ENCODE measurements around the gene ISOC1.

Gene ISOC1

DNA sequence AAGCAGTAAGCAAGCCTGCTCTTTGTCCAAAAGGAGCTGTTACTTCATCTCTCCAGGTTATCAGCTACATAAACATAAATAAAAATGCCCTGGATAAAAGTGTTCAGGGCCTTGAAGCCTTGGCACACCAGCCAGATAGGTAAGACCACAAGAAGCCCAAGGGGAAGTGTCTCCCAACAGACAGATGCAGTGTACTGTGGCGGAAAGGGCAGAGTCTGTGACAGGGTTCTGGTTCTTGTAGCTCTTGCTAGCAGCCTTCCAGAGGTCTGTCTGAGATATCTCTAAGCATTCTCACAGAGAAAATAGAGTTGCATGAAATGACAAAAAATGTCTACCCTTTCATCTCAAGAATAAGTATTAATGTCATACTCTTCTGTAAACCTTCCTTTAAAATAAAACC lies 30.1 kb downstream of the ISOC1 start:
- H3K27me3 ChIP-seq (ENCODE audit: low read depth), result no peaks in the 10 kb centered on the region
- in situ Hi-C loops (cut with MboI; ENCODE audit: low sequenced_read_pairs), result no loop called here
- H3K9me3 ChIP-seq, result no peaks in the 10 kb centered on the region
- DNase-seq (ENCODE audit: low spot score in 2 of 2), result no peak
- H3K36me3 ChIP-seq (replicated peaks), result no peaks in the 10 kb centered on the region
- no peak overlapping the region for H3K4me3 ChIP-seq
- H3K4me1 ChIP-seq, result no peaks in the 10 kb centered on the region

- H3K36me3 ChIP-seq (replicated peaks), result no peaks in the 10 kb centered on the region
- no peaks in the 10 kb centered on the region for H3K27me3 ChIP-seq (ENCODE audit: low read depth)
- H3K4me1 ChIP-seq, result no peaks in the 10 kb centered on the region
- DNase-seq (ENCODE audit: low spot score in 2 of 2), result no peak
- H3K4me3 ChIP-seq, result no peak overlapping the region
- in situ Hi-C loops (cut with MboI; ENCODE audit: low sequenced_read_pairs), result no loop called here
- no peaks in the 10 kb centered on the region for H3K9me3 ChIP-seq
Measured at GRCh38 chr5:129125819-129126218, 31.3 kb downstream of the ISOC1 start.

GRCh38 chr5:129133553-129133952 lies 39.0 kb downstream of the ISOC1 start:
- no peak for DNase-seq (ENCODE audit: low spot score in 2 of 2)
- Histone ChIP-seq H3K4me3 (no peak overlapping the region), H3K9me3 (no peaks in the 10 kb centered on the region), H3K4me1 (no peaks in the 10 kb centered on the region), H3K36me3 (replicated peaks) (no peaks in the 10 kb centered on the region), H3K27me3 (ENCODE audit: low read depth) (no peaks in the 10 kb centered on the region)
- in situ Hi-C loops (cut with MboI; ENCODE audit: low sequenced_read_pairs), result no loop called here

- Histone ChIP-seq H3K9me3 (no peaks in the 10 kb centered on the region), H3K27me3 (ENCODE audit: low read depth) (no peaks in the 10 kb centered on the region), H3K4me3 (no peak overlapping the region), H3K4me1 (no peaks in the 10 kb centered on the region), H3K36me3 (replicated peaks) (no peaks in the 10 kb centered on the region)
- peak in 1 of 2 experiments; percentile 10 for DNase-seq (ENCODE audit: low spot score in 2 of 2)
- in situ Hi-C loops (cut with MboI; ENCODE audit: low sequenced_read_pairs), result no loop called here
Measured at GRCh38 chr5:129135633-129136032, 41.1 kb downstream of the ISOC1 start.

DNA sequence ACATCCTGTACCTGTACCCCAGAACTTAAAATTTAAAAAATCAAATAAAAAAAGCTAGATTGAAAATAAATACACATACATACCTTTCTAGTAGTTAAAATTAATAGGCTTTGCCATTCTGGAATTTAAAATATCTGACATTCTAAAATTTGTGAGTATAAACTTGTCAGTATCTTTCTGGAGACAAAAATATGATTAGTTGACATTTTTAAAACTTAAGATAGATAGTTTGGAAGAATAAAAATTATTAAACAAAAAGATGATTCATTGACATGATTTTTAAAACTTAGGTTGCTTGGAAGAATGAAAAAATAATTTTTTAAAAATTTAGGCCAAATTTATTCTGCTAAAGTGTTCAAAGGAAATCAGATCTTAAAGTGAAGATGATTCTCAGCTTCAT lies 43.1 kb downstream of the ISOC1 start:
- DNase-seq (ENCODE audit: low spot score in 2 of 2), result no peak
- in situ Hi-C loops (cut with MboI; ENCODE audit: low sequenced_read_pairs), result no loop called here
- H3K9me3 ChIP-seq, result no peaks in the 10 kb centered on the region

GRCh38 chr5:129141078-129141477 lies 46.5 kb downstream of the ISOC1 start:
- no peaks in the 10 kb centered on the region for H3K36me3 ChIP-seq (replicated peaks)
- DNase-seq (ENCODE audit: low spot score in 2 of 2), result no peak
- no peaks in the 10 kb centered on the region for H3K27me3 ChIP-seq (ENCODE audit: low read depth)
- no peaks in the 10 kb centered on the region for H3K9me3 ChIP-seq
- in situ Hi-C loops (cut with MboI; ENCODE audit: low sequenced_read_pairs), result no loop called here
- no peaks in the 10 kb centered on the region for H3K4me1 ChIP-seq
- H3K4me3 ChIP-seq, result no peak overlapping the region

More for the DNA sequence above, 43.1 kb downstream of the ISOC1 start:
- Histone ChIP-seq H3K4me1 (no peaks in the 10 kb centered on the region), H3K4me3 (no peak overlapping the region), H3K27me3 (ENCODE audit: low read depth) (no peaks in the 10 kb centered on the region), H3K36me3 (replicated peaks) (no peaks in the 10 kb centered on the region)

- H3K27me3 ChIP-seq (ENCODE audit: low read depth), result no peaks in the 10 kb centered on the region
- no peaks in the 10 kb centered on the region for H3K36me3 ChIP-seq (replicated peaks)
- H3K4me3 ChIP-seq, result no peak overlapping the region
- in situ Hi-C loops (cut with MboI; ENCODE audit: low sequenced_read_pairs), result no loop called here
- no peaks in the 10 kb centered on the region for H3K9me3 ChIP-seq
- H3K4me1 ChIP-seq, result no peaks in the 10 kb centered on the region
- DNase-seq (ENCODE audit: low spot score in 2 of 2), result no peak
Measured at GRCh38 chr5:129141696-129142095, 47.1 kb downstream of the ISOC1 start.

- Histone ChIP-seq H3K27me3 (ENCODE audit: low read depth) (no peaks in the 10 kb centered on the region), H3K36me3 (replicated peaks) (no peaks in the 10 kb centered on the region), H3K4me1 (no peaks in the 10 kb centered on the region), H3K9me3 (no peaks in the 10 kb centered on the region), H3K4me3 (no peak overlapping the region)
- DNase-seq (ENCODE audit: low spot score in 2 of 2), result no peak
- in situ Hi-C loops (cut with MboI; ENCODE audit: low sequenced_read_pairs), result no loop called here
Measured at GRCh38 chr5:129155876-129156275, 61.3 kb downstream of the ISOC1 start.

- Histone ChIP-seq H3K4me1 (no peaks in the 10 kb centered on the region), H3K36me3 (replicated peaks) (no peaks in the 10 kb centered on the region), H3K9me3 (no peaks in the 10 kb centered on the region), H3K27me3 (ENCODE audit: low read depth) (no peaks in the 10 kb centered on the region), H3K4me3 (no peak overlapping the region)
- DNase-seq (ENCODE audit: low spot score in 2 of 2), result no peak
- in situ Hi-C loops (cut with MboI; ENCODE audit: low sequenced_read_pairs), result no loop called here
Measured at GRCh38 chr5:129161830-129162229, 67.3 kb downstream of the ISOC1 start.

Measured in HAP-1 (cell line).